Caki2 (cell line): Measurements from ENCODE around the gene SLC27A1. TPM values are rescaled to one million over a fixed set of nuclear protein-coding genes. Genes with fewer than 3 reads are reported as not detected.

Experiments
- DNase-seq: peaks from one replicate; pipeline ENCODE4 v3.0.0-alpha.2; 2015; ENCODE audit warnings: low read depth
- in situ Hi-C: cut with HindIII; loops from 2 replicates; pipeline ENCODE4 v1.10.0; 2016; ENCODE audit warnings: low sequenced_read_pairs, low pct_unique_long_range_greater_than_20kb, mixed read lengths
- total RNA-seq: library from RNA; depleted of rRNA; stranded (reverse); fragments of >200 nt; shearing (Covaris generic); gene quantifications from 2 replicates; pipeline ENCODE4 v1.2.3, GENCODE V29; 2014; ENCODE audit warnings: low replicate concordance; rRNA removed

Gene SLC27A1
- total RNA-seq: 18.2 and 44.5 TPM in 2 replicates

DNA sequence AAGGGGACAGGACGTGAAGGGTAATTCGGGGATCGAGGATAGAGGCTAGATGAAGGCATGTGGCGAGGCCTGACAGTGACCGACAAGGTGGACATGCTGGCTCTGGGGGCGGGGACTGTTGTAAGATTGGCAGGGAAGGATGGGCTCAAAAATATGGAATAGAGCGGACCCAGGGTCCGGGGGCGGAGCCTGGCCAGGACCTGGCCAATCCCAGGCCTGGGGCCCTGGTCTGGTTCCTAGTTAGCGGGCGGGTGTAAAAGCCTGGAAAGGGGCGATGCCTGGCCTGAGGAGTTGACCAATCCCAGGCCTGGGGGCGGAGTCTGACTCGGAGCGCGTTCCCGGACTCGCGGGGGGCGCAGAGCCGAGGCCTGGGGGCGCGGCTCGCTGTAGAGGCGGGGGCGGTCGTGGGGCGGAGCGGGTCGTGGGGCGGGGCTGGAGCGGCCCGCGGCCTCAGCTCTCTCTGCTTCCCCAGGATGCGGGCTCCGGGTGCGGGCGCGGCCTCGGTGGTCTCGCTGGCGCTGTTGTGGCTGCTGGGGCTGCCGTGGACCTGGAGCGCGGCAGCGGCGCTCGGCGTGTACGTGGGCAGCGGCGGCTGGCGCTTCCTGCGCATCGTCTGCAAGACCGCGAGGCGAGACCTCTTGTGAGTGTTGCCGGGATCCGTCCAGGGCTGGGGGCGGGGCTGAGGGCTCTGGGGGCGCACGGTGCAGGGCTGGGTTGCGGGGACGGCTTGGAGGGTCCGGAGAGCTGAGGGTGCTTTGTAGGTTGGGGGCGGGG lies at the start of gene SLC27A1:
Gene SLC27A1 (plus strand): TSS at position 457 of the 774 bp plus-strand sequence. CDS start 17 bp downstream, at position 474.
- in situ Hi-C loops: no loop called here
- DNase-seq: peak; percentile 99

DNA sequence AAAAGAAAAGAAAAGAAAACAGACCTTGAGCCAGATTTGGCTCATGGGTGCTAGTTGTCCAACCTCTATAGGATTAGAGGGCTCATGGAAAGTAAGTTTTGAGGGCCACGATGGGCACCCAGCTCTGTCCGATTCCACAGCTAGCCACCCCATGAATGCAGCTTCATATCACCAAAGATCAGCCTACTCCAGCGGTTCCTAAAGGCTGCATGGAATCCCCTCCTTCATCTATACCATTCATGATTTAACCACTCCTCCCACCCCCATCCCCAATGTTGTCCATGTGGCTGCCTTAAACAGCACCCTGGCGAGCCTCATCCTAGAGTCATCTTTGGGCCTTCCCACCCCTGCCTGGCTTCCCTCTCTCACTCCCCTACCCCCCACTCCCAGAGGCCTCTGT lies 48.4 kb upstream of the SLC27A1 start:
- in situ Hi-C loops: no loop called here
- no peak for DNase-seq

DNA sequence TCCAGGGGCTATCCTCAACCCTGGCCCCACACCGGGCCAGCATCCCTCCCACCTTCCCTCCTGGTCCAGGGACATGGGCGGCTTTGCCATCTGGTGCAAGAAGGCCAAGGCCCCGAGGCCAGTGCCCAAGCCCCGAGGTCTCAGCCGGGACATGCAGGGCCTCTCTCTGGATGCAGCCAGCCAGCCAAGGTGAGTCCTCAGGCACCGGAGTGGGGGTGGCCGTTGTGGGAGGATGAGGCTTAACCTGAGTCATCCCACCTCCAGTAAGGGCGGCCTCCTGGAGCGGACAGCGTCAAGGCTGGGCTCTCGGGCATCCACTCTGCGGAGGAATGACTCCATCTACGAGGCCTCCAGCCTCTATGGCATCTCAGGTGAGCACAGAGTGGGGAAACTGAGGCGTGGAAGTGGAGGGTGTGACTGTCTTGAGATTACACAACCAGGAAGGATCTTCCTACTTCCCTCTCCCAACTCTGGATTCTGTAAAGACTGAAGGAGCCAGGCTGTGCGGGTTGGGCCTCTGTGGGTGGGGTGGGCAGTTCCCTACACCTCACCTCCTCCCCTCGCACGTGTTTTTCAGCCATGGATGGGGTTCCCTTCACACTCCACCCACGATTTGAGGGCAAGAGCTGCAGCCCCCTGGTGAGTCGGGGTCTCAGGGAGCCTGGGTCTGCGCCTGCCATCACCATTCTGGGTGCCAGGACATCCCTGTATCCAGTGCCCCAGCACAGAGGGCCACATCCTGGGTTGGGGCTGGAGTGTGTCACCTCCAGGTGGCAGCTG lies 46.7 kb upstream of the SLC27A1 start:
- no peak for DNase-seq
- in situ Hi-C loops: no loop called here

DNA sequence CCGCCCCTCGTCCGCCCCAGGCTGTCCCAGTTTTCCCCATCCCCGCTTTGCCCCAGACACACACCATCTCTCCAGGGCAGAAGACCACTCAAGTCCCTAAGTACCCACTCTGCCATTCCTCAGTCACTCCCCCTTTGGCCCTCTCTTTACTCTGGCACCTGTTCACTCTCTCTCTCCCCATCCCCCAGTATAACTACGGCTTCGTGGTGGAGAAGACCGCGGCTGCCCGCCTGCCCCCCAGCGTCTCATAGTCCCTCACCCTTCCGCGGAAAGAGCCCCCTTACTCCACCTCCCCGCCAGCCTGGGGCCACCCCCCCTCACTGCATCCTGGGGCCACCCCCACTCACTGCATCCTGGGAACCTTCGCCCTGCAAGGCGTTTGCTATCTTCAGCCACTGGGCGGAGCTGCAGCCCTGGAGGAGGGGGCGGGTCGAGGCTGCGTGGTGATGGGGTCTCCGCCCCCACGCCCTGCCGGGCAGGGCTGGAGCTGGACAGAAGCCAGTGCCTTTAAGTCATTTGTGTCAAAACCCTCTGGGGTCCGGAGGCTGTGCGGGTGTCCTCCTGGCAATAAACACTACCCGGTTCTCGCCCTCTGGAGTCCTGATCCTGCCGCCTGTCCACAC lies 45.5 kb upstream of the SLC27A1 start:
- peak; percentile 62 for DNase-seq
- in situ Hi-C loops: no loop called here

DNA sequence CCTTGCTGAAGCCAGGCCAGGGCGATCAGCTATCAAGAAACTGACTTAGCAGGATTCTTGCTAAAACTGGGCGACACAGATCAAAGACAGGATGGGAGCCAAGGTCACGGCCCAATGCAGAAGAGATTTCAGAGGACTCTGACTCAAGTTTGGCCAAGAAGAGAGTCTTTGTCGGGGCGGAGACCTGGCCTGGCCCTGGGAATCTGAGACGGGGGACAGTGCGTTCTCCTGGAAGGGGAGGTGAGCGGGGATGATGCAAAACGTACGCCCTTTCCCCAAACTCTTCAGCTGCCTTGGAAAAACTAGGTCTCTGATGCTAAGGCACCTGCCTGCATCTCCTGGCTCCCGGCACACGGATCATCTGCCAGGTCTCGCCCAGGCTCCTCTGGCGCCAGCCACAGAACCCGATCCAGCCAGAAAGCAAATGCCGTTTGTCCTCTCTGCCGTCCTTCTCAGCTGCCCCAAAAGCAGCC lies 40.6 kb upstream of the SLC27A1 start:
- in situ Hi-C loops: no loop called here
- no peak for DNase-seq

DNA sequence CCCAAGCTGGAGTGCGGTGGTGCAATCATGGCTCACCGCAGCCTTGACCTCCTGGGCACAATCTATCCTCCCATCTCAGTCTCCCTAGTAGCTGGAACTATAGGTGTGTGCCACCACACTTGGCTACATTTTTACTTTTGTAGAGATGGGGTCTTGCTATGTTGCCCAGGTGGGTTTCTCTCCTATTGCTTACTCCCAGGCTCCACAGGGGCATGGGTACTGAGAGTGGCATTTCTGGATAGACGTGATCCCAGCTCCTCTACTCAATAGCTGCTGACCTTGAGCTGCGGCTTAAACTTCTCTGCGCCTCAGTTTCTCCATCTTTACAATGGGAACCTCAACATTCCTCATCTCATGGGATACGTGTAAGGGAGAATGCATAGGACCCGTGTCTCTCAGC lies 38.9 kb upstream of the SLC27A1 start:
- no peak for DNase-seq
- in situ Hi-C loops: no loop called here

GRCh38 chr19:17435218-17435617 lies 35.1 kb upstream of the SLC27A1 start:
- in situ Hi-C loops: no loop called here
- DNase-seq: no peak

- DNase-seq: no peak
Measured at GRCh38 chr19:17436094-17436873, 34.0 kb upstream of the SLC27A1 start.

DNA sequence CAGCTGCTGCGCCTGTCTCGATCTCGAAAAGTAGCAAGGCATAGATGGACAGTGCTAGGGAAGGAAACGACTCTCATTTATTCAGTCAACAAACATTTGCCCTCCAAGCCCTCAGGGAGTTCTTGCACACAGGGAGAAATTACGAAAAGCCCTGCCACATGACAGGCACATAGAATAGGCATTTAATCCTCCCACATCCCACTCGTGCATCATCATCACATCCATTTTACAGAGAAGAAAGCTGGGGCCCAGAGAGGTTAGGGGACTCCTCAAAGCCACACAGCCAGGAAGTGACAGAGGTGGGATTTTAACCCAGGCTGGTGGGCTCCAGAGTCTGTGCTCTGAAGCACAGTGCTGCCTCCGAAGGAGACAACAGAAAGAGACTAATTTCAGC lies 33.5 kb upstream of the SLC27A1 start:
- DNase-seq: no peak
- in situ Hi-C loops: no loop called here

More at GRCh38 chr19:17436094-17436873, 34.0 kb upstream of the SLC27A1 start:
- in situ Hi-C loops: no loop called here

GRCh38 chr19:17441241-17442021 lies 28.9 kb upstream of the SLC27A1 start:
- in situ Hi-C loops: no loop called here

GRCh38 chr19:17445526-17446165 lies 24.7 kb upstream of the SLC27A1 start:
- in situ Hi-C loops: no loop called here
- DNase-seq: no peak

More at GRCh38 chr19:17441241-17442021, 28.9 kb upstream of the SLC27A1 start:
- peak; percentile 40 for DNase-seq

GRCh38 chr19:17447704-17448130 lies 22.6 kb upstream of the SLC27A1 start:
- in situ Hi-C loops: no loop called here
- DNase-seq: no peak

DNA sequence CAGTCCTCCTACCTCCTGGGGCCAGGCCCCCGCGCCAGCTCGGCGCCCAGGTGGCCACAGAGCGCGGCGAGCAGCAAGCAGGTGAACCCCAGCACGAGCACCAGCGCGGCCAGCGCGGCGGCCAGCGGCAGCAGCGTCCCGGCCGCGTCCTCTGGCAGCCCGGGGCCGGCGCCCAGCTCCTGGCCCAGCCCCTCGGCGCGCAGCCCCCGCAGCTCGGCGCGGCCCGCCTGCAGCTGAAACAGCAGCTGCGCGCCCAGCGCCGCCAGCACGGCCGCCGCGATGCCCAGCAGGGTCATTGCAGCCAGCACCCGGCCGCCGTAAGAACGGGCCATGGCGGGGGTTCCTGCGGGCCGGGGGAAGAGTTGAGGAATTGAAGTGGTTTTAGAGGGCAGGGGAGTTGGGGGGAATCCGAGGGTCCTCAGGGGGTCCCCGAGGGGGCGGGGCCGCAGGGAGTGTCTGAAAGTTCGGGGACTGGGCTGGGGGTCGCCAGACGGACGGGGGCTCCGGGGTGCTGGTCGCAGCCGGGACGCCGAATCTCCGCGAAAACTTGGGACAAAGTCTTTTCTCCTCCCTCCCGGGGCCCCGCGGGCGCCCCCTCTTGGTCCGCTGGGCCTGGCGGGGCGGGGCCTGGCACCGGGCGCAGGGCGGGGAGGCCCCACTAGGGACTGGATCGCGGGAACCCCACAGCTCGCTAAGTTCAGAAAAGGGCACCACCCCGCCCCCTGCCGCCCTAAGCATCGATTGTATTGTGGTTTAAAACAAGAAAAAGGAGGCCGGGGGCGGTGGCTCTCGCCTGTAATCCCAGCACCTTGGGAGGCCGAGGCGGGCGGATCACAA lies 22.0 kb upstream of the SLC27A1 start, which contains the start of gene TMEM221:
Gene TMEM221 (minus strand): TSS at position 538 of the 837 bp plus-strand sequence. CDS start 206 bp downstream, at position 332.
- DNase-seq: no peak
- in situ Hi-C loops: no loop called here

- DNase-seq: peak; percentile 74
- in situ Hi-C loops: no loop called here
Measured at GRCh38 chr19:17450264-17451075, 19.9 kb upstream of the SLC27A1 start.

GRCh38 chr19:17451820-17452219 lies 18.5 kb upstream of the SLC27A1 start:
- DNase-seq: no peak
- in situ Hi-C loops: no loop called here
